DND-41 (cell line): ENCODE results near the gene CPT2.

Experiments
- EZH2 ChIP-seq: IDR thresholded peaks from 3 replicates; pipeline ENCODE4 v1.6.1; 2012; ENCODE audit warnings: borderline replicate concordance, low read depth, mild to moderate bottlenecking, moderate library complexity, low read length, inconsistent platforms; ENCODE audit not compliant: severe bottlenecking
- TF ChIP-seq, protein P1 (sequence below): IDR thresholded peaks from 2 replicates; pipeline ENCODE4 v1.5.1; 2012; ENCODE audit warnings: borderline replicate concordance, low read length, moderate library complexity, mild to moderate bottlenecking; ENCODE audit not compliant: poor library complexity, severe bottlenecking; ENCODE audit errors: extremely low read depth

DNA sequence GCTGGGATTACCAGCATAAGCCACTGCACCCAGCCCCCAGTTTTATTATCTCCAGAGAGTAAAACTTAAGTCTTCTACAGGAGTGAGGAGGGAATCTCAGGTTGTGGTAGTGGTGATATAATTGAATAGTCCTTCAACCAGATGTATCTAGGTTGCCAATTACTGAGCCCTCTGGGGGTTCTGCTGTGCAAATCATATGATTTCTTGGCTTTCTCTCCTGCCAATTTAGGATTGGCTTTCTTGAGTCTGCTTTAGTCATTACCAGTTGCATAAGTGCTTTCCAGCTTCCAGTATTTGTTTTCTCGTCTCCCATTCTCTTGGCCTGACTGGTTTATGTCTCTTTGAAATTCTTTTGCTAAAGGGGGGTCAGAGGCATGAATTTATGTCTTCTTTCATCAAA, 11.1 kb downstream of the CPT2 start:
- TF ChIP-seq, protein P1, sequence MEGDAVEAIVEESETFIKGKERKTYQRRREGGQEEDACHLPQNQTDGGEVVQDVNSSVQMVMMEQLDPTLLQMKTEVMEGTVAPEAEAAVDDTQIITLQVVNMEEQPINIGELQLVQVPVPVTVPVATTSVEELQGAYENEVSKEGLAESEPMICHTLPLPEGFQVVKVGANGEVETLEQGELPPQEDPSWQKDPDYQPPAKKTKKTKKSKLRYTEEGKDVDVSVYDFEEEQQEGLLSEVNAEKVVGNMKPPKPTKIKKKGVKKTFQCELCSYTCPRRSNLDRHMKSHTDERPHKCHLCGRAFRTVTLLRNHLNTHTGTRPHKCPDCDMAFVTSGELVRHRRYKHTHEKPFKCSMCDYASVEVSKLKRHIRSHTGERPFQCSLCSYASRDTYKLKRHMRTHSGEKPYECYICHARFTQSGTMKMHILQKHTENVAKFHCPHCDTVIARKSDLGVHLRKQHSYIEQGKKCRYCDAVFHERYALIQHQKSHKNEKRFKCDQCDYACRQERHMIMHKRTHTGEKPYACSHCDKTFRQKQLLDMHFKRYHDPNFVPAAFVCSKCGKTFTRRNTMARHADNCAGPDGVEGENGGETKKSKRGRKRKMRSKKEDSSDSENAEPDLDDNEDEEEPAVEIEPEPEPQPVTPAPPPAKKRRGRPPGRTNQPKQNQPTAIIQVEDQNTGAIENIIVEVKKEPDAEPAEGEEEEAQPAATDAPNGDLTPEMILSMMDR = no peak
- TF ChIP-seq EZH2 = no peak
